Measurements from ENCODE around the gene ESF1. TPM values are rescaled to one million over a fixed set of nuclear protein-coding genes. Genes with fewer than 3 reads are reported as not detected.

The ESF1 gene
- total RNA-seq (10 to 100 TPM; 15.2 to 15.9 TPM), polyA plus RNA-seq (1 to 10 TPM; 4.3 to 6.9 (median 6.1) TPM), total RNA-seq (30.3 to 100 (median 34.7) reads per million in 6 experiments)

GRCh38 chr20:13784893-13785715, at the start of gene ESF1, which contains the start of gene NDUFAF5:
Gene ESF1, minus strand, starts transcription at chr20:13784919. Its CDS starts 1,779 bp downstream, at chr20:13783140.
Gene NDUFAF5, plus strand, starts transcription at chr20:13785028. Its CDS starts 41 bp downstream, at chr20:13785069.
- H3K27ac Mint-ChIP-seq: peak within 1 kb of the TSS; percentile 94 to 99 (median 98)
- ATAC-seq (peak; percentile 95 to 96), DNase-seq (peak; percentile 78 to 96 (median 91))
- peaks cover 30 to 66% (median 52%) of the 10 kb centered on the region in 4 donors for H3K4me1 Mint-ChIP-seq
- peak within 1 kb of the TSS; percentile 89 to 100 (median 99) for H3K4me3 Mint-ChIP-seq
- H3K27me3 Mint-ChIP-seq: no peaks in the 10 kb centered on the region
- POLR2A ChIA-PET: interaction anchor here (0.6 to 1.5 kb wide), 2 partner anchors 13 to 146 kb away, joined by 3 to 10 read pairs; no protein-coding TSS in a partner anchor
- H3K9me3 Mint-ChIP-seq: no peaks in the 10 kb centered on the region
- peaks cover 0 to 48% (median 13%) of the 10 kb centered on the region in 3 donors for H3K36me3 Mint-ChIP-seq

GRCh38 chr20:13831476-13831875, 46.8 kb upstream of the ESF1 start:
- Mint-ChIP-seq H3K27ac (no peak overlapping the region), H3K4me3 (no peak overlapping the region), H3K4me1 (no peaks in the 10 kb centered on the region), H3K27me3 (peaks cover 11 to 34% (median 13%) of the 10 kb centered on the region in 5 donors), H3K36me3 (peaks cover 0 to 4% (median 0%) of the 10 kb centered on the region in 3 donors), H3K9me3 (peaks cover 0 to 6% (median 1%) of the 10 kb centered on the region in 9 donors)
- POLR2A ChIA-PET: no interaction called here
- ATAC-seq (no peak), DNase-seq (no peak)

- ATAC-seq: no peak
- DNase-seq: no peak
- H3K9me3 Mint-ChIP-seq: no peaks in the 10 kb centered on the region
- H3K27ac Mint-ChIP-seq: no peak overlapping the region
- POLR2A ChIA-PET: no interaction called here
- peaks cover 3 to 22% (median 5%) of the 10 kb centered on the region in 5 donors for H3K27me3 Mint-ChIP-seq
- H3K4me1 Mint-ChIP-seq: peaks cover 0 to 6% (median 0%) of the 10 kb centered on the region in 4 donors
- no peak overlapping the region for H3K4me3 Mint-ChIP-seq
- H3K36me3 Mint-ChIP-seq: peaks cover 0 to 3% (median 0%) of the 10 kb centered on the region in 3 donors
Measured at GRCh38 chr20:13825465-13825864, 40.7 kb upstream of the ESF1 start.

- peaks cover 0 to 6% (median 0%) of the 10 kb centered on the region in 4 donors for H3K4me1 Mint-ChIP-seq
- H3K27ac Mint-ChIP-seq: no peak overlapping the region
- no peak for ATAC-seq
- no peak for DNase-seq
- H3K36me3 Mint-ChIP-seq: peaks cover 0 to 3% (median 0%) of the 10 kb centered on the region in 3 donors
- no peak overlapping the region for H3K4me3 Mint-ChIP-seq
- POLR2A ChIA-PET: no interaction called here
- no peaks in the 10 kb centered on the region for H3K9me3 Mint-ChIP-seq
- H3K27me3 Mint-ChIP-seq: peaks cover under 1 to 16% (median 3%) of the 10 kb centered on the region in 5 donors
Measured at GRCh38 chr20:13824459-13824858, 39.7 kb upstream of the ESF1 start.

GRCh38 chr20:13822459-13822858, 37.7 kb upstream of the ESF1 start:
- H3K4me3 Mint-ChIP-seq: no peak overlapping the region
- no peaks in the 10 kb centered on the region for H3K9me3 Mint-ChIP-seq
- DNase-seq (no peak), ATAC-seq (no peak)
- H3K27ac Mint-ChIP-seq: no peak overlapping the region
- peaks cover 0 to 4% (median 0%) of the 10 kb centered on the region in 5 donors for H3K27me3 Mint-ChIP-seq
- POLR2A ChIA-PET: no interaction called here
- H3K4me1 Mint-ChIP-seq: peaks cover 0 to 6% (median 0%) of the 10 kb centered on the region in 4 donors
- H3K36me3 Mint-ChIP-seq: peaks cover 0 to 15% (median 5%) of the 10 kb centered on the region in 3 donors

- Mint-ChIP-seq H3K27ac (no peak overlapping the region), H3K9me3 (no peaks in the 10 kb centered on the region), H3K36me3 (peaks cover 0 to 21% (median 6%) of the 10 kb centered on the region in 3 donors), H3K27me3 (no peaks in the 10 kb centered on the region), H3K4me3 (no peak overlapping the region), H3K4me1 (peaks cover 0 to 6% (median 0%) of the 10 kb centered on the region in 4 donors)
- POLR2A ChIA-PET: no interaction called here
- ATAC-seq (no peak), DNase-seq (no peak)
Measured at GRCh38 chr20:13821876-13822275, 37.2 kb upstream of the ESF1 start.

- H3K27me3 Mint-ChIP-seq: no peaks in the 10 kb centered on the region
- no peaks in the 10 kb centered on the region for H3K9me3 Mint-ChIP-seq
- POLR2A ChIA-PET: no interaction called here
- ATAC-seq (peak; percentile 47 to 67), DNase-seq (peak in 4 of 10 donors; percentile 1 to 29 (median 22))
- peaks cover 0 to 6% (median 0%) of the 10 kb centered on the region in 4 donors for H3K4me1 Mint-ChIP-seq
- H3K36me3 Mint-ChIP-seq: peaks cover 0 to 35% (median 6%) of the 10 kb centered on the region in 3 donors
- H3K4me3 Mint-ChIP-seq: no peak overlapping the region
- H3K27ac Mint-ChIP-seq: peak overlapping the region in 2 of 10 donors; percentile 27 to 32
Measured at GRCh38 chr20:13819885-13820645, 35.3 kb upstream of the ESF1 start.

GRCh38 chr20:13817342-13817741, 32.6 kb upstream of the ESF1 start:
- no peaks in the 10 kb centered on the region for H3K27me3 Mint-ChIP-seq
- H3K27ac Mint-ChIP-seq: peak overlapping the region in 4 of 10 donors; percentile 8 to 46 (median 10)
- no peaks in the 10 kb centered on the region for H3K9me3 Mint-ChIP-seq
- H3K4me3 Mint-ChIP-seq: no peak overlapping the region
- POLR2A ChIA-PET: no interaction called here
- peaks cover 0 to 56% (median 9%) of the 10 kb centered on the region in 3 donors for H3K36me3 Mint-ChIP-seq
- DNase-seq (no peak), ATAC-seq (no peak)
- peaks cover 0 to 1% (median 0%) of the 10 kb centered on the region in 4 donors for H3K4me1 Mint-ChIP-seq

- Mint-ChIP-seq H3K27me3 (no peaks in the 10 kb centered on the region), H3K9me3 (no peaks in the 10 kb centered on the region), H3K4me1 (no peaks in the 10 kb centered on the region), H3K27ac (peak overlapping the region in 2 of 10 donors; percentile 29 to 53), H3K4me3 (no peak overlapping the region), H3K36me3 (peaks cover 0 to 56% (median 8%) of the 10 kb centered on the region in 3 donors)
- POLR2A ChIA-PET: no interaction called here
- no peak for DNase-seq
- no peak for ATAC-seq
Measured at GRCh38 chr20:13816757-13817156, 32.0 kb upstream of the ESF1 start.

GRCh38 chr20:13814672-13815071, 30.0 kb upstream of the ESF1 start:
- Mint-ChIP-seq H3K36me3 (peaks cover 0 to 56% (median 5%) of the 10 kb centered on the region in 3 donors), H3K4me1 (no peaks in the 10 kb centered on the region), H3K27me3 (no peaks in the 10 kb centered on the region), H3K27ac (no peak overlapping the region), H3K4me3 (no peak overlapping the region), H3K9me3 (no peaks in the 10 kb centered on the region)
- POLR2A ChIA-PET: no interaction called here
- DNase-seq (no peak), ATAC-seq (no peak)

GRCh38 chr20:13813910-13814309, 29.2 kb upstream of the ESF1 start:
- no peaks in the 10 kb centered on the region for H3K4me1 Mint-ChIP-seq
- peak overlapping the region in 7 of 10 donors; percentile 3 to 87 (median 67) for H3K27ac Mint-ChIP-seq
- no peaks in the 10 kb centered on the region for H3K9me3 Mint-ChIP-seq
- H3K4me3 Mint-ChIP-seq: no peak overlapping the region
- H3K36me3 Mint-ChIP-seq: peaks cover 0 to 56% (median 5%) of the 10 kb centered on the region in 3 donors
- no peaks in the 10 kb centered on the region for H3K27me3 Mint-ChIP-seq
- DNase-seq (no peak), ATAC-seq (no peak)
- POLR2A ChIA-PET: no interaction called here

GRCh38 chr20:13810446-13810845, 25.7 kb upstream of the ESF1 start:
- Mint-ChIP-seq H3K36me3 (peaks cover 0 to 38% (median 12%) of the 10 kb centered on the region in 3 donors), H3K9me3 (no peaks in the 10 kb centered on the region), H3K27me3 (no peaks in the 10 kb centered on the region), H3K4me1 (no peaks in the 10 kb centered on the region), H3K27ac (no peak overlapping the region), H3K4me3 (no peak overlapping the region)
- POLR2A ChIA-PET: no interaction called here
- ATAC-seq (no peak), DNase-seq (no peak)

Measured in naive thymus-derived CD8-positive, alpha-beta T cell (primary cell).